ENCODE data around the gene TACC3. TPM values are rescaled to one million over a fixed set of nuclear protein-coding genes. Genes with fewer than 3 reads are reported as not detected.

The TACC3 gene
- polyA plus RNA-seq, 1 of the 3 experiments (the other 2 are of a cell fraction), result 49.5 TPM

DNA sequence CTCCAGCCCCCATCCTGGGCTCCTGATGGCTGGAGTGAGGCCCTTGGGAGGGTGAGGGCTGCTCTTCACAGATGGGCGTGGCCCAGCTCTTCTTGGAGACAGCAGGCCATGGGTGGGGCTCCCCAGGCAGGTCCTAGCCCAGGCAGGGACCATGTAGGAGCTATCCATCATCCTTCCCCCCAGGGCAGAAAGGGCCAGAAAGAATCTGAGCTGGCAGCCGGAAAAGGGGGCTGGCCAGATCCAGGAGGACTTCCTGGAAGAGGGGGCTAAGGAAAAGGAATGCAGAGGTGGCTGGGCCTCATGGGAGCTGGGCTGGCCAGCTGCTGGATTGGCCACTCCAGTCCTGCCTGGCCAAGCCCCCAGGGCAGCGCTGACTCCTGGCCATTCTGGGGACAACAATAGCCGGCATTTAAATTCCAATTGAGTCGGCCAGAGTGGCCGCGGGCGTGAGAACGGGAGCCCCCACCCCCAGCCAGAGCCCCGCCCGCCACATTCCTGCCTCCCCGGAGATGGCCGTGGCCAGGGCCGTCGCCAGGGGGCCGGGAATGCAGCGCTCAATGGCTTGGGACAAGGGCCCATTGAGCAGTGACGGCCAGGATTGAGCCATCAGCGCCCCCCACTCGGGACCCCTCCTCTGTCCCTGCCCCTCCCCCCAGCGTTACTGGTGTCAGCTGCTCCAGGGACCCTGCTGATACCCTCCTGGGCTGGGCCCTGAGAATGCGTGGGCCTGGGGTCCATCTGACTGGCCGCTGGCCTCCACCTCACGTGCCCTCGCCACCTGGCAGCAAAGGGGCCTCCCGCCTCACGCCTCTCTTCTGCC is 56.7 kb downstream of the TACC3 start:
- Histone ChIP-seq H3K9me2 (no peaks in the 10 kb centered on the region), H3K36me3 (replicated peaks in 1 of 2; ENCODE audit: control insufficient read depth in 1 of 2, insufficient read depth in 2 of 2, low read length in 1 of 2) (no peaks in the 10 kb centered on the region), H3K4me2 (no peak overlapping the region), H3K9ac (no peak overlapping the region), H3K4me1 (ENCODE audit: control insufficient read depth in 1 of 2, insufficient read depth in 2 of 2, low read depth in 1 of 2, low read length in 1 of 2) (peaks cover 0 to 27% of the 10 kb centered on the region in 2 experiments; a peak in 1 of 4 replicates), H4K20me1 (ENCODE audit: insufficient read depth) (no peaks in the 10 kb centered on the region), H2AFZ (ENCODE audit: low read depth) (no peak overlapping the region), H3F3A (replicated peaks; ENCODE audit: insufficient read depth) (no peaks in the 10 kb centered on the region), H3K27ac (ENCODE audit: low read depth in 2 of 2, low read length in 1 of 2) (no peak overlapping the region), H3K9me3 (no peaks in the 10 kb centered on the region), H3K27me3 (ENCODE audit: insufficient read depth) (no peaks in the 10 kb centered on the region), H3K79me2 (ENCODE audit: insufficient read depth) (no peaks in the 10 kb centered on the region), H3K4me3 (ENCODE audit: low read depth in 2 of 2, low read length in 1 of 2) (no peak overlapping the region)
- ChIA-PET CTCF (interaction anchor here (0.6 to 2.8 kb wide), 7 partner anchors 10 to 51 kb away, joined by 3 to 15 read pairs (median 3); no protein-coding TSS in a partner anchor), POLR2A (interaction anchor here (1.4 kb wide), 1 partner anchor 15 kb away, joined by 6 read pairs; the partner anchor contains the start of gene FGFR3)
- WGBS (ENCODE audit: low lambda C conversion rate), result 91% methylated on average over 14 of the region's 27 CpGs
- no peak for DNase-seq
- TF ChIP-seq, protein P1, sequence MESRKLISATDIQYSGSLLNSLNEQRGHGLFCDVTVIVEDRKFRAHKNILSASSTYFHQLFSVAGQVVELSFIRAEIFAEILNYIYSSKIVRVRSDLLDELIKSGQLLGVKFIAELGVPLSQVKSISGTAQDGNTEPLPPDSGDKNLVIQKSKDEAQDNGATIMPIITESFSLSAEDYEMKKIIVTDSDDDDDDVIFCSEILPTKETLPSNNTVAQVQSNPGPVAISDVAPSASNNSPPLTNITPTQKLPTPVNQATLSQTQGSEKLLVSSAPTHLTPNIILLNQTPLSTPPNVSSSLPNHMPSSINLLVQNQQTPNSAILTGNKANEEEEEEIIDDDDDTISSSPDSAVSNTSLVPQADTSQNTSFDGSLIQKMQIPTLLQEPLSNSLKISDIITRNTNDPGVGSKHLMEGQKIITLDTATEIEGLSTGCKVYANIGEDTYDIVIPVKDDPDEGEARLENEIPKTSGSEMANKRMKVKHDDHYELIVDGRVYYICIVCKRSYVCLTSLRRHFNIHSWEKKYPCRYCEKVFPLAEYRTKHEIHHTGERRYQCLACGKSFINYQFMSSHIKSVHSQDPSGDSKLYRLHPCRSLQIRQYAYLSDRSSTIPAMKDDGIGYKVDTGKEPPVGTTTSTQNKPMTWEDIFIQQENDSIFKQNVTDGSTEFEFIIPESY (IDR thresholded peaks at IDR 0.05; ENCODE audit: borderline replicate concordance, low read depth), result no peak
- TF ChIP-seq, protein P2, sequence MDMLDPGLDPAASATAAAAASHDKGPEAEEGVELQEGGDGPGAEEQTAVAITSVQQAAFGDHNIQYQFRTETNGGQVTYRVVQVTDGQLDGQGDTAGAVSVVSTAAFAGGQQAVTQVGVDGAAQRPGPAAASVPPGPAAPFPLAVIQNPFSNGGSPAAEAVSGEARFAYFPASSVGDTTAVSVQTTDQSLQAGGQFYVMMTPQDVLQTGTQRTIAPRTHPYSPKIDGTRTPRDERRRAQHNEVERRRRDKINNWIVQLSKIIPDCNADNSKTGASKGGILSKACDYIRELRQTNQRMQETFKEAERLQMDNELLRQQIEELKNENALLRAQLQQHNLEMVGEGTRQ (IDR thresholded peaks at IDR 0.05; ENCODE audit: borderline replicate concordance, low read depth, low read length), result no peak
- no peak for TF ChIP-seq RXRA (IDR thresholded peaks at IDR 0.05; ENCODE audit: borderline replicate concordance, low read depth)
- TF ChIP-seq YY1 (IDR thresholded peaks at IDR 0.05; ENCODE audit: low read depth), result no peak
- TF ChIP-seq, protein P3, sequence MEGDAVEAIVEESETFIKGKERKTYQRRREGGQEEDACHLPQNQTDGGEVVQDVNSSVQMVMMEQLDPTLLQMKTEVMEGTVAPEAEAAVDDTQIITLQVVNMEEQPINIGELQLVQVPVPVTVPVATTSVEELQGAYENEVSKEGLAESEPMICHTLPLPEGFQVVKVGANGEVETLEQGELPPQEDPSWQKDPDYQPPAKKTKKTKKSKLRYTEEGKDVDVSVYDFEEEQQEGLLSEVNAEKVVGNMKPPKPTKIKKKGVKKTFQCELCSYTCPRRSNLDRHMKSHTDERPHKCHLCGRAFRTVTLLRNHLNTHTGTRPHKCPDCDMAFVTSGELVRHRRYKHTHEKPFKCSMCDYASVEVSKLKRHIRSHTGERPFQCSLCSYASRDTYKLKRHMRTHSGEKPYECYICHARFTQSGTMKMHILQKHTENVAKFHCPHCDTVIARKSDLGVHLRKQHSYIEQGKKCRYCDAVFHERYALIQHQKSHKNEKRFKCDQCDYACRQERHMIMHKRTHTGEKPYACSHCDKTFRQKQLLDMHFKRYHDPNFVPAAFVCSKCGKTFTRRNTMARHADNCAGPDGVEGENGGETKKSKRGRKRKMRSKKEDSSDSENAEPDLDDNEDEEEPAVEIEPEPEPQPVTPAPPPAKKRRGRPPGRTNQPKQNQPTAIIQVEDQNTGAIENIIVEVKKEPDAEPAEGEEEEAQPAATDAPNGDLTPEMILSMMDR (IDR thresholded peaks at IDR 0.05), result no peak
- TF ChIP-seq ELF1 (IDR thresholded peaks at IDR 0.05), result no peak
- TF ChIP-seq CHD2 (IDR thresholded peaks at IDR 0.05; ENCODE audit: low read length, partially characterized antibody), result no peak
- no peak for TF ChIP-seq MXI1 (IDR thresholded peaks at IDR 0.05; ENCODE audit: low read depth, low read length)
- TF ChIP-seq RCOR1 (IDR thresholded peaks at IDR 0.05; ENCODE audit: low read length), result no peak
- TF ChIP-seq RAD21 (IDR thresholded peaks at IDR 0.05; ENCODE audit: low read length), result no peak
- TF ChIP-seq POLR2AphosphoS5 (IDR thresholded peaks at IDR 0.05; ENCODE audit: low read depth, low read length), result no peak
- no peak for TF ChIP-seq SIN3A (IDR thresholded peaks at IDR 0.05; ENCODE audit: borderline replicate concordance, low read depth, low read length)
- no peak for TF ChIP-seq FOXM1 (IDR thresholded peaks at IDR 0.05; ENCODE audit: low read depth)
- no peak for TF ChIP-seq TEAD4 (IDR thresholded peaks at IDR 0.05; ENCODE audit: borderline replicate concordance, insufficient read depth)
- TF ChIP-seq TAF1 (IDR thresholded peaks at IDR 0.05; ENCODE audit: borderline replicate concordance, low read depth, low read length), result no peak
- TF ChIP-seq, protein P4, sequence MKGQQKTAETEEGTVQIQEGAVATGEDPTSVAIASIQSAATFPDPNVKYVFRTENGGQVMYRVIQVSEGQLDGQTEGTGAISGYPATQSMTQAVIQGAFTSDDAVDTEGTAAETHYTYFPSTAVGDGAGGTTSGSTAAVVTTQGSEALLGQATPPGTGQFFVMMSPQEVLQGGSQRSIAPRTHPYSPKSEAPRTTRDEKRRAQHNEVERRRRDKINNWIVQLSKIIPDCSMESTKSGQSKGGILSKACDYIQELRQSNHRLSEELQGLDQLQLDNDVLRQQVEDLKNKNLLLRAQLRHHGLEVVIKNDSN (IDR thresholded peaks at IDR 0.05; ENCODE audit: borderline replicate concordance, low read depth), result no peak
- TF ChIP-seq RFX5 (IDR thresholded peaks at IDR 0.05; ENCODE audit: low read length), result no peak
- TF ChIP-seq, protein P5, sequence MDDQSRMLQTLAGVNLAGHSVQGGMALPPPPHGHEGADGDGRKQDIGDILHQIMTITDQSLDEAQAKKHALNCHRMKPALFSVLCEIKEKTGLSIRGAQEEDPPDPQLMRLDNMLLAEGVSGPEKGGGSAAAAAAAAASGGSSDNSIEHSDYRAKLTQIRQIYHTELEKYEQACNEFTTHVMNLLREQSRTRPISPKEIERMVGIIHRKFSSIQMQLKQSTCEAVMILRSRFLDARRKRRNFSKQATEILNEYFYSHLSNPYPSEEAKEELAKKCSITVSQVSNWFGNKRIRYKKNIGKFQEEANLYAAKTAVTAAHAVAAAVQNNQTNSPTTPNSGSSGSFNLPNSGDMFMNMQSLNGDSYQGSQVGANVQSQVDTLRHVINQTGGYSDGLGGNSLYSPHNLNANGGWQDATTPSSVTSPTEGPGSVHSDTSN (IDR thresholded peaks at IDR 0.05), result no peak
- no peak for TF ChIP-seq GABPA (IDR thresholded peaks at IDR 0.05; ENCODE audit: low read depth)

Data from SK-N-SH (cell line).